ENCODE measurements around the gene CILP2.

CILP2 gene

DNA sequence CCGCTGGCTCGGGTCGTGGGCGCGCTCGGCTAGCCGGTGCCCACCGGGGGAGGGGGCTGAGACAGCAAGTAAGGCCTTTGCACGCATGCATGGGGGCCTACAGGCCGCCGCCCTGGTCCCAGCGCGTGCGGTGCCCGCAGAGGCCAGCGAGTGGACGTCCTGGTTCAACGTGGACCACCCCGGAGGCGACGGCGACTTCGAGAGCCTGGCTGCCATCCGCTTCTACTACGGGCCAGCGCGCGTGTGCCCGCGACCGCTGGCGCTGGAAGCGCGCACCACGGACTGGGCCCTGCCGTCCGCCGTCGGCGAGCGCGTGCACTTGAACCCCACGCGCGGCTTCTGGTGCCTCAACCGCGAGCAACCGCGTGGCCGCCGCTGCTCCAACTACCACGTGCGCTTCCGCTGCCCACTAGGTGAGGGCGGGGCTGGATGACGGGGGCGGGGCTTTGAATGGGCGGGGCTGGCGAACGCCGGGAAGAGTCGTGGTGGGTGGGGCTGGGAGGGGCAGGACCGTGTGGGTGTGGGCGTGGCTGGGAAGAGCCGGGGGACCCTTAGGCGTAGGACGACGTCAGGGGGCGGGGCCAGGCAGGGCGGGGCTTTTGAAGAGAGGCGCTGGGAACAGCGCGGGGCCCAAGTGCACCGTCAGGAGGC is 2.1 kb downstream of the CILP2 start:
- DNase-seq (ENCODE audit: low read depth, low spot score) = peak; percentile 62
- in situ Hi-C loops (cut with HindIII; ENCODE audit: low sequenced_read_pairs) = no loop called here
- no peak overlapping the region for H3K4me3 ChIP-seq (ENCODE audit: low read depth, low read length)
- TF ChIP-seq, protein P1, sequence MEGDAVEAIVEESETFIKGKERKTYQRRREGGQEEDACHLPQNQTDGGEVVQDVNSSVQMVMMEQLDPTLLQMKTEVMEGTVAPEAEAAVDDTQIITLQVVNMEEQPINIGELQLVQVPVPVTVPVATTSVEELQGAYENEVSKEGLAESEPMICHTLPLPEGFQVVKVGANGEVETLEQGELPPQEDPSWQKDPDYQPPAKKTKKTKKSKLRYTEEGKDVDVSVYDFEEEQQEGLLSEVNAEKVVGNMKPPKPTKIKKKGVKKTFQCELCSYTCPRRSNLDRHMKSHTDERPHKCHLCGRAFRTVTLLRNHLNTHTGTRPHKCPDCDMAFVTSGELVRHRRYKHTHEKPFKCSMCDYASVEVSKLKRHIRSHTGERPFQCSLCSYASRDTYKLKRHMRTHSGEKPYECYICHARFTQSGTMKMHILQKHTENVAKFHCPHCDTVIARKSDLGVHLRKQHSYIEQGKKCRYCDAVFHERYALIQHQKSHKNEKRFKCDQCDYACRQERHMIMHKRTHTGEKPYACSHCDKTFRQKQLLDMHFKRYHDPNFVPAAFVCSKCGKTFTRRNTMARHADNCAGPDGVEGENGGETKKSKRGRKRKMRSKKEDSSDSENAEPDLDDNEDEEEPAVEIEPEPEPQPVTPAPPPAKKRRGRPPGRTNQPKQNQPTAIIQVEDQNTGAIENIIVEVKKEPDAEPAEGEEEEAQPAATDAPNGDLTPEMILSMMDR (IDR thresholded peaks at IDR 0.05; ENCODE audit: low read depth, low read length) = no peak

DNA sequence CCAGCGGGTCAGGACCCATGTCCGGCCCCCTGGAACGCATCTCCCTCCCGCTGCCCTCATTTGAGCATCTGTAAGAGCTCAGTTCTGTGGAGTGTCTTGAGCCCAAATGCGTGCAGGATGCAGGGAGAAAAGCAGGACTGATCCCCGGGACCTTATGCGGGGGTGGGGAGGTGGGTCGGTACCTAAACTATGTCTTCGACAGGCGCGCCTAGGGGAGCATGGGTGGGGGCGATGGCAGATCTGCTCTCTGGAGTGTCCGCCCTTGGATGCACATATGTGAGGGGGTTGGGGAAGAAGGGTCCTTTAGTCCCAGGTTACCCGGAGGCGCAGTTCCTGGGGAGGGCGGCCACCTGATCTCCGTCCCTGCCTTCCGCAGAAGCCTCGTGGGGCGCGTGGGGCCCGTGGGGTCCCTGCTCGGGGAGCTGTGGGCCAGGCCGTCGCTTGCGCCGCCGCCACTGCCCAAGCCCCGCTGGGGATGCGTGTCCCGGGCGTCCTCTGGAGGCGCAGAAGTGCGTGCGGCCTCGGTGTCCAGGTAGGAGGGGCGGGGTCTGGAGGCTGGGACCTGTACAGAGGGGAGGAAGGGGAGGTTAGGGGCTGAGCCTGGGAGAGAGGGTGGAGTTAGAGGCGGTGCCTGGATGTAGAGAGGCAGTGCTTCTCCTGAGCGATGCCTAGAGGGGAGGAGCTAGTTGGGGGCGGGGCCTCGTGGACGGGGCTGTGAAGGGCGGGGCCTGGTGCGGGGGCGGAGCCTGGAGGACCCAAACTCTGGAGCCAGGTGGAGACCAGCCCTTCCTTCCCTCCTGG is 2.9 kb downstream of the CILP2 start:
- TF ChIP-seq, protein P1 (IDR thresholded peaks at IDR 0.05; ENCODE audit: low read depth, low read length) = no peak
- DNase-seq (ENCODE audit: low read depth, low spot score) = no peak
- in situ Hi-C loops (cut with HindIII; ENCODE audit: low sequenced_read_pairs) = no loop called here
- peak overlapping the region; percentile 13 for H3K4me3 ChIP-seq (ENCODE audit: low read depth, low read length)

DNA sequence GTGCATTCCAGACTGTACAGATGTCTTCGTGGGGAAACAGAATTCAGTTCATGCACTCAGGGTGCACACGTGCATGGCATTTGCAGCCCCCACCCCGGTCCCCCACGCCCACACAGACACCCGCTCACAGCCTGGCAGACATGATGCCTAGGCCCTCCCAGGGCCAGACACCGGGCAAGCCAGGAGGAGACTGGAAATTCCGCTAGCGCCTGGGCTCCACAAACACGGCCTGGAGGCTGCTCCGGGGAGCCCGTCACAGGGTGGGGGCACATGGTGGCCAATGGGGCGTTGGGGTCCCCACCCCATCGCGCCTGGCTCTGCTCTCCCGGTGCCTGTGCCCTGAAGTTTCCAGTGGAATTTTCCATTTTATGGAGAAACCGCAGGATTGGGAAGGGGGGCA is 3.6 kb downstream of the CILP2 start:
- no peak for DNase-seq (ENCODE audit: low read depth, low spot score)
- H3K4me3 ChIP-seq (ENCODE audit: low read depth, low read length) = no peak overlapping the region
- in situ Hi-C loops (cut with HindIII; ENCODE audit: low sequenced_read_pairs) = no loop called here
- TF ChIP-seq, protein P1 (IDR thresholded peaks at IDR 0.05; ENCODE audit: low read depth, low read length) = no peak

DNA sequence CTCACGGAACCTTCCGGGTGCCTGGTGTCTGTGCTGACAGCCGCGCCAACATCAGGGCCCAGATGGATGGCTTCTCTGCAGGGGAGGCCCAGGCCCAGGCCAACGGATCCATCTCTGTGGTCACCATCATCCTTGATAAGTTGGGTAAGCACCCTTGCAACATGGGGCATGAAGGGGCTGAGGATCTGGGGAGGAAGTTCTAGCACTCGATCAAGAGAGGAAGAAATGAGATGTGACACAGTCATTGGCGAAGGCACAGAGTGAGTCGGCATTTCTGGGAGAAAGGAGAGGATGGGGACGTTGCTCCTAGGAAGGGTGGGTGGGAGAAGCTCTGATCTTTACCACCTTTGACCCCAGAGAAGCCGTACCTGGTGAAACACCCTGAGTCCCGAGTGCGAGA is 4.4 kb downstream of the CILP2 start:
- no peak for DNase-seq (ENCODE audit: low read depth, low spot score)
- in situ Hi-C loops (cut with HindIII; ENCODE audit: low sequenced_read_pairs) = no loop called here
- TF ChIP-seq, protein P1 (IDR thresholded peaks at IDR 0.05; ENCODE audit: low read depth, low read length) = no peak
- no peak overlapping the region for H3K4me3 ChIP-seq (ENCODE audit: low read depth, low read length)

DNA sequence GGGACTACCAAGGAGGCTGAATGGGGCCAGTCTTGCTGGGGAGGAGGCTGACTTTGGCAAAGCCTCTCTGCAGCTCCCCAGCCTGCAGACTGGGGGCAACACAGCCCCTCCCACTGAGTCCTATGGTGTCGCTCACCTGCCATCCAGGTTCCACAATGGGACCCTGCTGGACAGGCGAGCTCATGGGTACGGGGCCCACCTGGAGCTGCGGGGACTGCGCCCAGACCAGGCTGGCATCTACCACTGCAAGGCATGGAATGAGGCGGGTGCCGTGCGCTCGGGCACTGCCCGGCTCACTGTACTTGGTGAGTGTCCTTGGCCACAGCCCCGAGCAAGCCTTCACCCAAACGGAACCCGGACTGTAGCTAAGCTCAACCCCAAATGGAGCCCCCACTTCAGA is 5.0 kb downstream of the CILP2 start:
- TF ChIP-seq, protein P1 (IDR thresholded peaks at IDR 0.05; ENCODE audit: low read depth, low read length) = no peak
- no peak for DNase-seq (ENCODE audit: low read depth, low spot score)
- no peak overlapping the region for H3K4me3 ChIP-seq (ENCODE audit: low read depth, low read length)
- in situ Hi-C loops (cut with HindIII; ENCODE audit: low sequenced_read_pairs) = no loop called here

DNA sequence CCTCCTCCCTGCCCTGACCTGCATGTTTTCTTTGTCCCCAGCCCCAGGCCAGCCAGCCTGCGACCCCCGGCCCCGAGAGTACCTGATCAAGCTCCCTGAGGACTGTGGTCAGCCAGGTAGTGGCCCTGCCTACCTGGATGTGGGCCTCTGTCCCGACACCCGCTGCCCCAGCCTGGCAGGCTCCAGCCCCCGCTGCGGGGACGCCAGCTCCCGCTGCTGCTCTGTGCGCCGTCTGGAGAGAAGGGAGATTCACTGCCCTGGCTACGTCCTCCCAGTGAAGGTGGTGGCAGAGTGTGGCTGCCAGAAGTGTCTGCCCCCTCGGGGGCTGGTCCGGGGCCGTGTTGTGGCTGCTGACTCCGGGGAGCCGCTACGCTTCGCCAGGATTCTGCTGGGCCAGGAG is 5.6 kb downstream of the CILP2 start:
- DNase-seq (ENCODE audit: low read depth, low spot score) = no peak
- TF ChIP-seq, protein P1 (IDR thresholded peaks at IDR 0.05; ENCODE audit: low read depth, low read length) = no peak
- H3K4me3 ChIP-seq (ENCODE audit: low read depth, low read length) = no peak overlapping the region
- in situ Hi-C loops (cut with HindIII; ENCODE audit: low sequenced_read_pairs) = no loop called here
